Stimulated activated naive CD4-positive, alpha-beta T cell treated with Interleukin-2 at 50 U/mL for 16 hours (primary cell): ENCODE results near the gene PNPO.
A peak's percentile ranks its signal among the peaks of the same experiment; 100 is the strongest.
"Not testable (repeated sequence)": the region's sequence is repeated elsewhere in the genome, so short reads cannot be mapped to it uniquely, and the experiment has no call there.

Experiments used
- DNase-seq: peaks from one replicate; lab custom pipeline; 2025; lab: John Stamatoyannopoulos, UW

Gene PNPO

DNA sequence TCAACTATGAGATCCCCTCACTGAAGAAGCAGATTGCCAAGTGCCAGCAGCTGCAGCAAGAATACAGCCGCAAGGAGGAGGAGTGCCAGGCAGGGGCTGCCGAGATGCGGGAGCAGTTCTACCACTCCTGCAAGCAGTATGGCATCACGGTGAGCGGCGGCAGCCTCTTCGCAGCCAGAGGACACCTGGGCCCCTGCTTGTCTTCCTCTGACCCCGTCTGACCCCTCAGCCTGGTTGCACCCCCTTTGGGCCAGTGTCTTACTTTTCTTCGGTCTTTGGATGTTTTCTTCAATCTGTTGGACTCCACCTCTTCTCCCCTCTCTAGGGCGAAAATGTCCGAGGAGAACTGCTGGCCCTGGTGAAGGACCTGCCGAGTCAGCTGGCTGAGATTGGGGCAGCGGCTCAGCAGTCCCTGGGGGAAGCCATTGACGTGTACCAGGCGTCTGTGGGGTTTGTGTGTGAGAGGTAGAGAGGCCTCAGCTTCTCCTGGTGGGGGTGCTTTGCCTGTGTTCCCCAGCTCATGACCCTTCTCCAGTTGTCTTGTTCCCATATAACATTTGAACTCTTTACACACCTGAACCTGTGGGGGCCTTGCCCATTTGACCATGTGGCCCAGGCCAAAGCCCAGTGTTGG, 33.9 kb downstream of the PNPO start:
- no peak for DNase-seq

DNA sequence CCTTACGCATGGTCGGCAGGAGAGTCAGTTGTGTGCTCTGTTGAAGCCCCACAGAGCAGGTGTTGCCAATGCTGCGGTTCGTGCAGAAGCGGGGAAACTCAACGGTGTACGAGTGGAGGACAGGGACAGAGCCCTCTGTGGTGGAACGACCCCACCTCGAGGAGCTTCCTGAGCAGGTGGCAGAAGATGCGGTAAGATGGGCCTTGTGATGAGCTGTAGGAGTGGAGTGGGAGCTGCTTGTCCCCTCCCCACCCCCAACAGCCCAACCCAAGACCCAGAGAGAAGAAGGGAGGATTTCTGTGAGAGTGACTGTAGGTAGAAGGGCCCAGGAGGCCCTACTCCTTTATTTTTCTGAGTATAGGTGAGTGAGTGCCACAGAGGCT, 34.4 kb downstream of the PNPO start:
- no peak for DNase-seq

DNA sequence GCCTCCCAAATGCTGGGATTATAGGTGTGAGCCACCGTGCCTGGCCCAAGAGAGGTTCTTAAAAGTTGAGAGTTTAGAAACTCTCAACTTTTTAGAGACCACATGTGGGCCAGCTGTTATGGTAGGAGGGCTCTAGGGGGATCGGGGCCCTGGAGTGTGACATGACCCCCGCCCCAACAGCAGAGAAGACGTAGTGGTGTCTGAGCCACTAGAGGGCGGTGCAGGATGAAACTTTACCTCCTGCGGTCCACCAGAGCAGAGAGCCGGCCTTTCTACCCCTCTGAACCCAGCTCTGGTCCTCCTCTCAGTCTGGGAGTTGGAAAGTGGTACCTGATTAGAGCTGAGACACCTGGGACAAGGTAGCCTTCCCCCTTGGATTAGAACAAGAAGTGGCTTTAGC, 37.0 kb downstream of the PNPO start:
- peak; percentile 34 for DNase-seq

DNA sequence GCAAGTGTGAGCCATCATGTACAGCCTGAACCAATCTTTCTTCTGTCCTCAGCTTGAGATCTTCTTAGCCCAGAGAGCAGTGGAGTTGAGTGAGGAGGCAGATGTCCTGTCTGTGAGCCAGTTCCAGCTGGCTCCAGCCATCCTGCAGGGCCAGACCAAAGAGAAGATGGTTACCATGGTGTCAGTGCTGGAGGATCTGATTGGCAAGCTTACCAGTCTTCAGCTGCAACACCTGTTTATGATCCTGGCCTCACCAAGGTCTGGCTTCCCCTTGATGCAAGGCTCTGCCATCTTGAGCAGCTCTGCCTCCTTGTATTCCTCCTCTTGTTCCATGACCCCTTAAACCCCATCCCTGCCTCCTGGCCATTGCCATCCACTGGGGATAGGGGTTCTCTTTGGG, 39.2 kb downstream of the PNPO start:
- no peak for DNase-seq

DNA sequence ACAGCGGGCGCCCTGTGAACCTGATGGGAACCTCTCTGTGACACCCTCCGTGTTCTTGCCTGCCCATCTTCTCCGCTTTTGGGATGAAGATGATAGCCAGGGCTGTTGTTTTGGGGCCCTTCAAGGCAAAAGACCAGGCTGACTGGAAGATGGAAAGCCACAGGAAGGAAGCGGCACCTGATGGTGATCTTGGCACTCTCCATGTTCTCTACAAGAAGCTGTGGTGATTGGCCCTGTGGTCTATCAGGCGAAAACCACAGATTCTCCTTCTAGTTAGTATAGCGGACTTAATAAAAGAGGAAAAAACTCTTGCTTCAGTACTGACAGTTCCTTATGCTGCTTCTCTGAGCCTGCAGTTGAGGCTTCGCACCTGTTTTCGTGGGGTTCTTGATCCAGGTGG, 40.1 kb downstream of the PNPO start:
- no peak for DNase-seq

- DNase-seq: no peak
Observed at GRCh38 chr17:47982091-47982617, 40.8 kb downstream of the PNPO start.

GRCh38 chr17:47982645-47983390, 41.4 kb downstream of the PNPO start:
- no peak for DNase-seq

DNA sequence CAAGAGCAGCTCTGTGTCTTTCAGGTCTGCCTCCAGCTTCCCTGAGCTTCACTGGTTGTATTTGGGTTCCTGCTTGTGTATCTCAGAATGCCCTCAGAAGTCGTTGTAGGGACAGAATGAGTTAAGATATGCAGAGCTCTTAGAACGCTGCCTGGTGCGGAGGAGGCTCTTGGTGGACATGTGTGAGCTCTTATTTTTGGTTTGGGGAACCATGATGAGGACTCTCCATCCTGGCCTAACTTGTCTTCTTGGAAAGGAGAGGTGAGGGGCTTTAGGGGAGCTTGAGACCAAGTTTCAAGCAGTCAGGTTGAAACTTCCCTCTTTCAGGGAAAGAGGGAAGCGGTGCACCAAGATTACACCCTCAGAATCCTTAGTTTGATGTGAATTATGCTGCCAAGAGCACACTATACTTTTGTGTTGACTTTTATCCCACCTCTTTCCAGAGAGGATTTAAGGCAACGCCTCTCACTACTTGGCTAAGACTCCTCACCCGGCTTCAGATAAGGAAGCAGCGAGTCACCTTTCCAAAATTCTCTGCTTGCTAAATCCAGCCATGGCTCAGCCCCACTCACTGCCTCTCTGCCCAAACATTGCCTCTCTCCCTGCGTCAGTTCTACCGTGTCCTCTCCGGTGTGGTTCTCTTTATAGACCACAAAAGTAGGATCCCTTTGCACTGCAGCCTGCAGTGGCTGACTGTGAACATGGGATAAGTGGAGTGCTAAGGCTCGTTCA, 42.3 kb downstream of the PNPO start:
- no peak for DNase-seq

DNA sequence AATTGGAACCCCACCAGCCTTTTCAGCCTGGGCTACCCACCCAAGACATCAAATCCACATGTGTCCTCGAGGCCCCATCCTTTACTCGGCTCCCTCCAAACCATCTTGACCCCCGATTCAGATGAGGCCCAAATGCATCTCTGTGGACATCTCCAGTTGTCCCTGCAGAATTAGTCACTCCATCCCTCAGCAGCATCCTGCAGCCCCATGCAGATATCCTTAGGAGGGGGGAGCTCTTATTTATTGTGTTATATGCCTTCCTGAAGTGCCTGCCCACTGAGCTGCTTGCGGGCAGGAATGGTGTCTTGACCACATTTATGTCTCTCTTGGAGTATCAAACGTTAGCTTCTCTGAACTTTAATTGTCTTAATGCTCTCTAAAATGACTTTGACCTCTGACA, 45.1 kb downstream of the PNPO start:
- no peak for DNase-seq

DNA sequence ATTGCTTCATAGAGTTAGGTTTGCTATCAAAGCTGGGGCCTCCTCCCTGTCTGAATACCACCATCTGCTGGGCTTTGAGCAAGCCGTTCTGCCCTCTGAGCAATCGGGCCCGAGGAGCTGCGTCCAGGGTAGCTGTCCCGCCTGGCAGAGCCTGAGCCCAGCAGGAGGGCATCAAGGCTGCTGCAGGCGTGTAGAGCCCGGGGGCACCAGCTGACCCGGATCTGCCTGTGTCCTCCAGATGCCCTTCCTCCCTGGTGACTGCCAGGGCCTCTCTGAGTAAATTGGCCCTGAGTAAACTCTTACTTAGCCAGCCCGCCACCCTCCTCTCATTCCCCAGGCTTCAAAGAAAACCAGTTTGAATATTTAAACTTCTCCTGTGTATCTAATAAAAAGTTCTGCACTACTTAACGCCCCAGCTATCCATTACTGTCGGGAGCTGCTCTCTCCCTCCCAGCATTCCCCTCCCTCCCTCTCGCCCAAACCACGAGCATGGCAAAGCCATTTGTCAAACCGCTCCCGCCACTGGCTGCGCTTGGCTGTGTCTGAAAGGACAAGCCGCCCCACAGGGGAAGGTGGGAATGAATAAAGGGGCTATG, 46.0 kb downstream of the PNPO start:
- DNase-seq: no peak

DNA sequence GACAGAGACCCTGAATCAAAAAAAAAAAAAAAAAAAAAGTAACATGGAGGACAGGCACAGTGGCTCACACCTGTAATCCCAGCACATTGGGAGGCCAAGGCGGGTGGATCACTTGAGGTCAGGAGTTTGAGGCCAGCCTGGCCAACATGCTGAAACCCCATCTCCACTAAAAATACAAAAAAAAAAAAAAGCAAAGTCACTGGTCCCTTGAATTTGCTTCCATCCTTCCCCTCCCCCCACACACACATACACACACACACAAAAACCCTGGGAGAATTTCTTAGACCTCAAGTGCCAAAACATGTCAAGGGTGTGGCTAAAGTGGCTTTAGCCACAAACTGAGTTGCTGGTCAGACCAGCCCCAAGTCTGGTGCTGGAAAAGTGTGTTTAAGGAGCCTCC, 47.1 kb downstream of the PNPO start:
- DNase-seq: not testable (repeated sequence)

GRCh38 chr17:47989159-47989558, 47.8 kb downstream of the PNPO start:
- no peak for DNase-seq

DNA sequence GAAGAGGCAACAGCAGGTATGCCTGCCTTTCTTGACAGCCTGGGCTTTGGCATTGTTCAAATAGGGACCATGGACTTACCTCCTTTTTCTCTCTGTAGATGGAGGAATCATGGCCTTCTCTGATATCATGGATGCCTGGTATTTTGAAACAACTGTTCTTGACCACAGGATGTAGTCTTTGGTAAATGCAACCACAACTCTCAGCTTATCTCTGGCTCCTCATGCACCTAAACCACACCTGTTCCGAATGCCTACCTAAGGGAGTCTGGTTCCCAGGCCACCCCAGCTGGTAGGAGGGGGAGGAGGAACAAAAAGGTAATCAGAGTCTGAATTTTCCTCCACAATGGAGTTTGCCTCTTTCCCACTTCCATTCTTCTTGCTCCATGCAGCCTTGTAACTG, 48.3 kb downstream of the PNPO start:
- DNase-seq: no peak

DNA sequence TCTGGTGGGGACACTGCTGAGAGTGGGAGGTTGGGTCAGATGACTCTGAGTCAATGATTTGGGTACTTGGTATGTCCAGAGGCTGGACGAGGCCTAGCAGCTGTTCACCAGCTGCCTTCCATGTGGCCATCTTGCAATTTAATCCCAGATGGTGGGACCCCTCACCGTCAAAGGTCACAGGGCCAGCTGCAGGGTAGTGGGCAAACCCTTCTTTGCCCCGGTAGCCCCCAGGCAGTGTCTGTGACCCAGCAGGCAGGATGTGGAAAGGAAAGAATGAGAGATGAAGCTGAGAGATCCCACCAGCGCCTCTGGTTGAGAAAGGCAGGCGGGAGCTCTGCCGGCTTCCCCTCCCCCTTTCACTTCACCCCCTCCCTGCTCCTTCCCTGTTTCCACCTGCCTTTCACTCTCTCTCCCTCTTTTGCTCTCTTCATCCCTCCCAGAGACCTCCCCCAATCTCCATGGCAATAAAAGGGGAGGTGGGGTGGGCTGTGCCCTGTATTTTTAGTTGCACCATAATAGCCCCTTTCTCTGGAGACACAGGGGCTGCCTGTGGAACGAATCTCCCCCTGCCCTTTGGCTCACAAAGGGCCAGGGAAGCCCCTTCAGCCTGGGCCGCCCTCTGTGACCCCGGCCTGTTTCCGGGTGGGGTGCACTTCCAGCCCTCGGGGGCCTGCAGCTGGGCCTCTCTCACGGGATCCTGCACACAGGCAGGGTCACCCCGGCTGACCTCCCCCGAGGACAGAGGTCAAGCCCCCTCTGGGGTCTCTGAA, 49.8 kb downstream of the PNPO start:
- no peak for DNase-seq

GRCh38 chr17:47992216-47992615, 50.8 kb downstream of the PNPO start:
- no peak for DNase-seq

DNA sequence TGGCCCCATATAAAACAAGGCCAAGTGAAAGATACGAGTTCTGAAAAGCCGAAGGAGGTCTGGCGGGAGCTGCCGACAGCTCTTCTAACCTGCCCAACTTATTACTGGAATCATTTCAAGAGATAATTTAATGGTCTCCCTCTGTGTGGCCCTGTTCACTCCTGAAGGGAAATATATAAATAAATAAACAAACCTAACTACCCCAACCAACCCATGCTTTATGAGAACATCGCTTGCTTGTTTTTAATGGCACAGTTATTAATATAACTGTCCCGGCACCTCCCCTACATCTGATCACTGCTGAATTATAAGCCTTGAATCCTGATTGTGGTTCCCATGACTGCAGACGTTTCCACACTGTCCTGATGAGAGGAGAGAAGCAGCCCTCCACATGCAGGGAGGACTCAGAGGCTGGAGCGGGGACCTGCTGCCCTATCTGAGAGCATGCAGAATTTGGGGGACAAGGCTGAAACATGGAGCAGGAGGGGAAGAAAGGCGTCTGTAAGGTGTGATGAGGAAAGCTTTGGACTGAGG, 51.7 kb downstream of the PNPO start:
- DNase-seq: no peak

- DNase-seq: no peak
Observed at GRCh38 chr17:47993964-47994363, 52.6 kb downstream of the PNPO start.

- no peak for DNase-seq
Observed at GRCh38 chr17:47994724-47995123, 53.4 kb downstream of the PNPO start.

DNA sequence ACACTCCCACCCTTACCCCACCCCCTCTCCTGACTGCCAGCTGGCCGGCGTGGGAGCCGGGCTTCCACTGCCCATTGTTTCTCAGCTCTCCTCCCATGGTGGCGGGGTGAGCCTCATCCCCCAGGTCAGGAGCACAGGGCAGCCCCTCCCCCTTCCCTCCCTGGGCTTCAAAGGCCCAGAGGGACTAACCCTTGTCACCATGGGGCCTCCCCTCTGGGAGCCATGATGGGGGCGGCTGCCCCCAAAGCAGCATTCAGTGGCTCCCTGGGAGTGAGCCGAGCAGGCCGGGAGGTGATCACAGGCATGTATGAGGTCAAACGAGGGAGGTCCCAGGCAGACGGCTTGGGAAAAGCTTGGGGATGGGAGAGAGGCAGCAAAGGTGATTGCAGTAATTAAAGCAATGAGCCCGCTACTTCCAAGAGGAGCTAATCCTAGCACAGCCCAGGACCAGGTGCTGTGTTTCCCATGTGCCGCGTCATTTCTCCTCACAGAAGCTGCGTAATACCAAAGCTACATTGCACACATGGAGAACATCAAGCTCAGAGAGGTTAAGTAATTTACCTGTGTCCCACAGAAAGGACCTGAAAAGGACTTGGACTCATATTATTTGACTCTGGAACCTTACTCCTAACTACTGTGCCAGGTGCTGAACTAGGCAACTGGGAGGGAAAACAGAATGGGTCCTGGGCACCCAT, 54.0 kb downstream of the PNPO start:
- no peak for DNase-seq

GRCh38 chr17:47996201-47996600, 54.8 kb downstream of the PNPO start:
- DNase-seq: no peak

- DNase-seq: no peak
Observed at GRCh38 chr17:47997586-47997985, 56.2 kb downstream of the PNPO start.
